ENCODE data around the gene MAP2.
A peak's percentile ranks its signal among the peaks of the same experiment; 100 is the strongest.

Gene MAP2

DNA sequence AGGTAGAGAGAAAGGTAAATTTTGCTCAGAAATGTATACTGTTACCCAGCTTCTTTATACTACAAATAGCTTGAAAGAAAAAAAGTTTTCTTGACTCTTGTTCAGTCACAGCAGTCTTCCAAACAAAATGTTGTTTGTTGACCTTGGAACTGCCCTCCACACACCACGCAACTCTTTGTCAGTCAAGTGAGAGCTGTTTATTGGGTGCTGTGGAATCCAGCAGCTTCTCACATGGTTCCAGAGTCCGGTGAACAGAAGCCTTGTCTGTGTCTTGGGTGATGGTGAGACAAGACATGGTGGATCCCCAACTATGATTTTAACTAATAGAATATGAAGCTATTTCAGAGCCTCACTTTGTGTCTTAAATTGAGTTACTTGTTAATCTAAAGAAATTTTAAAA, 112.5 kb downstream of the MAP2 start:
- no peak for DNase-seq (ENCODE audit: extremely low read depth, low read depth)
- TF ChIP-seq, protein P1, sequence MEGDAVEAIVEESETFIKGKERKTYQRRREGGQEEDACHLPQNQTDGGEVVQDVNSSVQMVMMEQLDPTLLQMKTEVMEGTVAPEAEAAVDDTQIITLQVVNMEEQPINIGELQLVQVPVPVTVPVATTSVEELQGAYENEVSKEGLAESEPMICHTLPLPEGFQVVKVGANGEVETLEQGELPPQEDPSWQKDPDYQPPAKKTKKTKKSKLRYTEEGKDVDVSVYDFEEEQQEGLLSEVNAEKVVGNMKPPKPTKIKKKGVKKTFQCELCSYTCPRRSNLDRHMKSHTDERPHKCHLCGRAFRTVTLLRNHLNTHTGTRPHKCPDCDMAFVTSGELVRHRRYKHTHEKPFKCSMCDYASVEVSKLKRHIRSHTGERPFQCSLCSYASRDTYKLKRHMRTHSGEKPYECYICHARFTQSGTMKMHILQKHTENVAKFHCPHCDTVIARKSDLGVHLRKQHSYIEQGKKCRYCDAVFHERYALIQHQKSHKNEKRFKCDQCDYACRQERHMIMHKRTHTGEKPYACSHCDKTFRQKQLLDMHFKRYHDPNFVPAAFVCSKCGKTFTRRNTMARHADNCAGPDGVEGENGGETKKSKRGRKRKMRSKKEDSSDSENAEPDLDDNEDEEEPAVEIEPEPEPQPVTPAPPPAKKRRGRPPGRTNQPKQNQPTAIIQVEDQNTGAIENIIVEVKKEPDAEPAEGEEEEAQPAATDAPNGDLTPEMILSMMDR (IDR thresholded peaks at IDR 0.05; ENCODE audit: low read depth, low read length, missing control alignments), result no peak
- H3K4me3 ChIP-seq (replicated peaks; ENCODE audit: low read depth, low read length), result no peak overlapping the region

GRCh38 chr2:209547726-209548125, 123.9 kb downstream of the MAP2 start:
- TF ChIP-seq, protein P1 (IDR thresholded peaks at IDR 0.05; ENCODE audit: low read depth, low read length, missing control alignments), result no peak
- no peak overlapping the region for H3K4me3 ChIP-seq (replicated peaks; ENCODE audit: low read depth, low read length)
- DNase-seq (ENCODE audit: extremely low read depth, low read depth), result no peak

- H3K4me3 ChIP-seq (replicated peaks; ENCODE audit: low read depth, low read length), result no peak overlapping the region
- DNase-seq (ENCODE audit: extremely low read depth, low read depth), result no peak
- TF ChIP-seq, protein P1 (IDR thresholded peaks at IDR 0.05; ENCODE audit: low read depth, low read length, missing control alignments), result no peak
Measured at GRCh38 chr2:209549589-209549988, 125.7 kb downstream of the MAP2 start.

DNA sequence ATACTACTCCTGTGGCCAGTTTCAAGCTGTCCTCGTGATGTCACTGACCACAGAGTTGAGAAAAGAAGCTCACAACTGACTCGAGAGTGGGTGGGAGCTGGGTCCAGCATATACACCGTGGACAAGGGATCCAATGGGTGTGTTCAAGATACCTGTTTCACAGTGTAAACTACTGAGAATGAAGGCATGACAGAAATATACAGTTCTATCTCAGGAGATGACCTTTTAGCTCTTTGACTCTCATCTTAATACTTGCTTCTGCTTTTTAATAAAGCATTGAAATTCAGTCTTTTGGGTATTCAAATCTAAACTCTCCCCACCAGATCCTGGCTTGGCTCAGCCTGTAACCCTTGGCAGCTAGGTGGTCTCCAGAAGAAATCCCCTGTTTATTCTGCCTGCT, 130.1 kb downstream of the MAP2 start:
- TF ChIP-seq, protein P1 (IDR thresholded peaks at IDR 0.05; ENCODE audit: low read depth, low read length, missing control alignments), result no peak
- H3K4me3 ChIP-seq (replicated peaks; ENCODE audit: low read depth, low read length), result no peak overlapping the region
- DNase-seq (ENCODE audit: extremely low read depth, low read depth), result no peak

- DNase-seq (ENCODE audit: extremely low read depth, low read depth), result peak; percentile 40
- H3K4me3 ChIP-seq (replicated peaks; ENCODE audit: low read depth, low read length), result no peak overlapping the region
- TF ChIP-seq, protein P1 (IDR thresholded peaks at IDR 0.05; ENCODE audit: low read depth, low read length, missing control alignments), result peak; percentile 54
Measured at GRCh38 chr2:209556354-209556961, 132.6 kb downstream of the MAP2 start.

- TF ChIP-seq, protein P1 (IDR thresholded peaks at IDR 0.05; ENCODE audit: low read depth, low read length, missing control alignments), result no peak
- H3K4me3 ChIP-seq (replicated peaks; ENCODE audit: low read depth, low read length), result no peak overlapping the region
- DNase-seq (ENCODE audit: extremely low read depth, low read depth), result no peak
Measured at GRCh38 chr2:209560911-209561310, 137.1 kb downstream of the MAP2 start.

DNA sequence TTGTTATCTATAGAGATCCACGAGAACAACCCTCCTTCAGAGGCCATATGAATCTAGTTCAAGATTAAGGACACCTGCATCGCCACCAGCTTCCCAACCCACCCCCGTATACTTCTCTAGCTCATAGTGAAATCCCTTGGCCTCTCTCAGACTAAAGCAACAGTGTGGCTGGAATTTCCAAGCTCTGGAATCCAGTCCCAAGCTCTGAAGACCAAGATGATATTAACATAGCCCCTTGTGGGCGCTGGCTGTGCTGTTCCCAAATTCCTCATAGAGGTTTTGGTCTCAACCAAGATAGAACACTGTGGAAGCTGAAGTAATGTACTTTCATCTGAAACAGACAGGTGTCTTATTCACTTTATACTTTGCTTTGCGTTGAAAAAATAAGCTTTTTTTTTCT, 139.6 kb downstream of the MAP2 start:
- TF ChIP-seq, protein P1 (IDR thresholded peaks at IDR 0.05; ENCODE audit: low read depth, low read length, missing control alignments), result no peak
- DNase-seq (ENCODE audit: extremely low read depth, low read depth), result no peak
- no peak overlapping the region for H3K4me3 ChIP-seq (replicated peaks; ENCODE audit: low read depth, low read length)
